ENCODE data around the gene F7.

F7 gene

DNA sequence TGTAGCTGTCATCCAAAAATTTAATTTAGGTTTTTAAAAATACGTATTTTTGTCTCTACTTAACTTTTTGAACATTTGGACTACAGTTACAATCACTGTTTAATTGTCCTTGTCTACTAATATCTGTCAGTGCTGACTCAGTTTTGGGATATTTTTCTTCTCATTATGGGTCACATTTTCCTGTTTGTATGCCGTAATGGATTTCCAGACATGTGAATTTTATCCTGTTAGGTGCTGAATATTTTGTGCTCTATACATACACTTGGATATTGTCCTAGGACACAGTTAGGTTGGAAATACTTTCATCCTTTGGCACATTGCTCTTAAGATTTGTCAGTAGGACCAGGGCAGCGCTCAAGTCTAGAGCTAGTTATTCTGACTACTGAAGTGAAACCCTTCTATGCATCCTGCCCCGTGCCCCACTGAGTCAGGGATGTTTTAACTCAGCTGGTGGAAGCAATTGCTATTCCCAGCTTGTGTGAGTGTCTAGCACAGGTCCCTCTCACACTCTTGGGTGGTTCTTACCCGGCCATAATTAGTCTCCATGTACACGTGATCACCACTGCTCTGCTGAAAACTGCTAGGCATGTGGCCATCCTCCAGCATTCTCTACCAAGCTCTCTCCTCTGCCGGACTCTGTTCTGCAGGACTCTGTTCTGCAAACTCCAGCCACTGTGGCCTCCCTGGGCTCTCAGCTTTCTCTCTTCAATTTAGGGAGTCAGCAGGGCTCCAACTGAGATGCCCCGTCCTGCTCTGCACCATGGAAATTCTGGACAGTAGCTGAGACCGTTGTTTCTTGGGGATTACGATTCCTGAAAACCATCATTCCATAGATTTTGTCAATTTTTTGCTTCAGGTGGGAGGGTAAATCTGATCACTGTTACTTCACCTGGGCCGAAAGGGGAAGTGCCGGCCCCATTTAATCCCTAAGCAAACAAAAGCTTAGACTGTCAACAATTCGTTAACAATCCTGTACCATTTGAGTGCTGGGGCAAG is 64.0 kb downstream of the F7 start:
- H3K9me3 ChIP-seq (ENCODE audit: control insufficient read depth in 2 of 2, low read length in 2 of 2) = no peaks in the 10 kb centered on the region
- peaks cover 16 to 25% of the 10 kb centered on the region in 2 donors for H3K36me3 ChIP-seq (ENCODE audit: control insufficient read depth in 2 of 2, insufficient read depth in 2 of 2, low read length in 2 of 2)
- H3K4me3 ChIP-seq (ENCODE audit: low read length in 2 of 2) = no peak overlapping the region
- no peaks in the 10 kb centered on the region for H3K4me1 ChIP-seq (ENCODE audit: control insufficient read depth, insufficient read depth, low read length)
- no peak overlapping the region for H3K9ac ChIP-seq (ENCODE audit: low read length in 2 of 2)
- no peaks in the 10 kb centered on the region for H3K27me3 ChIP-seq (ENCODE audit: control insufficient read depth in 1 of 2, insufficient read depth in 2 of 2, low read length in 2 of 2)
- H3K27ac ChIP-seq (ENCODE audit: low read length) = no peak overlapping the region
